HEK293 (cell line): Measurements from ENCODE around the gene MYO3A.
A peak's percentile ranks its signal among the peaks of the same experiment; 100 is the strongest.

Experiments used
- CTCF ChIA-PET: fragments of 350-600 bp; formaldehyde crosslinking; extraction: SDS; loops from one replicate; lab custom pipeline; 2021; ENCODE audit warnings: antibody characterized with exemption; lab: Yijun Ruan, JAX
- POLR2A ChIA-PET: fragments of 300-600 bp; formaldehyde crosslinking; extraction: SDS; loops from one replicate; lab custom pipeline; 2020; ENCODE audit warnings: antibody characterized with exemption, inconsistent platforms; lab: Yijun Ruan, JAX
- H3K27ac ChIP-seq: fragments of 200-500 bp; sonication (Bioruptor generic); 2 replicates; pipeline ENCODE4 v1.5.1; 2014; ENCODE audit warnings: low read depth, low read length, control low read depth, inconsistent platforms; ENCODE audit errors: extremely low read depth
- H3K36me3 ChIP-seq, 2 experiments: fragments of 200-500 bp in 1 of 2; sonication (Bioruptor generic) in 1 of 2; 1 replicate in 1 of 2; 2 replicates in 1 of 2; pipeline ENCODE4 v1.5.1; 2014 to 2017; ENCODE audit warnings: inconsistent platforms in 2 of 2, low read length in 2 of 2; ENCODE audit not compliant: control insufficient read depth in 2 of 2, insufficient read depth in 1 of 2
- H3K4me1 ChIP-seq: fragments of 200-500 bp; sonication (Bioruptor generic); 2 replicates; pipeline ENCODE4 v1.5.1; 2014; ENCODE audit warnings: mild to moderate bottlenecking, low read length, inconsistent platforms; ENCODE audit not compliant: control insufficient read depth, insufficient read depth
- H3K4me3 ChIP-seq: 2 replicates; pipeline ENCODE4 v1.5.1; 2011; ENCODE audit warnings: low read depth, mild to moderate bottlenecking, control low read depth, low read length, moderate library complexity
- H3K9me3 ChIP-seq: fragments of 200-500 bp; sonication (Bioruptor generic); 2 replicates; pipeline ENCODE4 v1.5.1; 2014; ENCODE audit warnings: low read depth, low read length, inconsistent platforms; ENCODE audit not compliant: control insufficient read depth, insufficient read depth
- GFI1B ChIP-seq: fragments of 450-650 bp; formaldehyde crosslinking; IDR thresholded peaks from 2 replicates; pipeline ENCODE4 v1.5.1; 2016; ENCODE audit warnings: missing biosample characterization, missing genetic modification characterization
- GLI4 ChIP-seq: fragments of 450-650 bp; formaldehyde crosslinking; IDR thresholded peaks from 2 replicates; pipeline ENCODE4 v1.5.1; 2016; ENCODE audit warnings: missing biosample characterization, missing genetic modification characterization
- HOXA7 ChIP-seq: sonication (generic); formaldehyde crosslinking; IDR thresholded peaks from 2 replicates; pipeline ENCODE4 v1.8.1; 2022; ENCODE audit warnings: missing genetic modification reagents, borderline replicate concordance
- KLF16 ChIP-seq: fragments of 450-650 bp; formaldehyde crosslinking; IDR thresholded peaks from 2 replicates; pipeline ENCODE4 v1.5.1; 2017; ENCODE audit warnings: missing biosample characterization, missing genetic modification characterization
- KLF7 ChIP-seq: fragments of 450-650 bp; formaldehyde crosslinking; IDR thresholded peaks from 2 replicates; pipeline ENCODE4 v1.5.1; 2016; ENCODE audit warnings: missing biosample characterization, missing genetic modification characterization, borderline replicate concordance
- KLF9 ChIP-seq: fragments of 450-650 bp; formaldehyde crosslinking; IDR thresholded peaks from 2 replicates; pipeline ENCODE4 v1.5.1; 2016; ENCODE audit warnings: missing biosample characterization, missing genetic modification characterization, low read depth
- PRDM1 ChIP-seq: fragments of 450-650 bp; formaldehyde crosslinking; IDR thresholded peaks from 2 replicates; pipeline ENCODE4; 2016; ENCODE audit warnings: missing biosample characterization, missing genetic modification characterization
- SETDB1 ChIP-seq: IDR thresholded peaks from one replicate; pipeline ENCODE4 v1.6.1; 2017; ENCODE audit warnings: mild to moderate bottlenecking, low read length, moderate library complexity, mixed read lengths; ENCODE audit not compliant: insufficient read length
- TRIM28 ChIP-seq: IDR thresholded peaks from 2 replicates; pipeline ENCODE4 v1.6.1; 2011; ENCODE audit warnings: low read length, control low read depth, borderline replicate concordance
- ZBTB8A ChIP-seq: fragments of 450-650 bp; formaldehyde crosslinking; IDR thresholded peaks from 2 replicates; pipeline ENCODE4 v1.5.1; 2016; ENCODE audit warnings: missing biosample characterization, missing genetic modification characterization
- ZFP37 ChIP-seq: fragments of 450-650 bp; formaldehyde crosslinking; IDR thresholded peaks from 2 replicates; pipeline ENCODE4 v1.5.1; 2016; ENCODE audit warnings: missing biosample characterization, missing genetic modification characterization
- ZNF214 ChIP-seq: fragments of 450-650 bp; formaldehyde crosslinking; IDR thresholded peaks from 2 replicates; pipeline ENCODE4 v1.5.1; 2017; ENCODE audit warnings: missing biosample characterization, mild to moderate bottlenecking, missing genetic modification characterization, borderline replicate concordance
- ZNF341 ChIP-seq: fragments of 450-650 bp; formaldehyde crosslinking; IDR thresholded peaks from 2 replicates; pipeline ENCODE4; 2016; ENCODE audit warnings: low read depth, missing biosample characterization, missing genetic modification characterization
- ZNF416 ChIP-seq: fragments of 450-650 bp; formaldehyde crosslinking; IDR thresholded peaks from 2 replicates; pipeline ENCODE4 v1.5.1; 2016; ENCODE audit warnings: missing biosample characterization, missing genetic modification characterization
- ZNF433 ChIP-seq: fragments of 450-650 bp; formaldehyde crosslinking; IDR thresholded peaks from 2 replicates; pipeline ENCODE4 v1.5.1; 2016; ENCODE audit warnings: missing biosample characterization, missing genetic modification characterization, low read depth
- ZNF548 ChIP-seq: fragments of 450-650 bp; formaldehyde crosslinking; IDR thresholded peaks from 2 replicates; pipeline ENCODE4 v1.5.1; 2016; ENCODE audit warnings: missing biosample characterization, missing genetic modification characterization
- ZNF561 ChIP-seq: fragments of 450-650 bp; IDR thresholded peaks from 2 replicates; pipeline ENCODE4 v1.5.1; 2018; ENCODE audit warnings: missing biosample characterization, missing genetic modification characterization, borderline replicate concordance
- ZNF585B ChIP-seq: fragments of 450-650 bp; formaldehyde crosslinking; IDR thresholded peaks from 2 replicates; pipeline ENCODE4 v1.5.1; 2016; ENCODE audit warnings: missing biosample characterization, missing genetic modification characterization
- ZNF843 ChIP-seq: fragments of 450-650 bp; formaldehyde crosslinking; IDR thresholded peaks from 2 replicates; pipeline ENCODE4 v1.5.1; 2016; ENCODE audit warnings: missing biosample characterization, missing genetic modification characterization
- TF ChIP-seq, protein P1 (sequence below): fragments of 450-650 bp; formaldehyde crosslinking; IDR thresholded peaks from 2 replicates; pipeline ENCODE4 v1.5.1; 2016; ENCODE audit warnings: missing biosample characterization, missing genetic modification characterization
- TF ChIP-seq, protein P2 (sequence below): fragments of 450-650 bp; formaldehyde crosslinking; IDR thresholded peaks from 2 replicates; pipeline ENCODE4 v1.5.1; 2016; ENCODE audit warnings: missing biosample characterization, missing genetic modification characterization
- TF ChIP-seq, protein P3 (sequence below): fragments of 450-650 bp; formaldehyde crosslinking; IDR thresholded peaks from 2 replicates; pipeline ENCODE4 v1.5.1; 2016; ENCODE audit warnings: missing biosample characterization, missing genetic modification characterization
- TF ChIP-seq, protein P4 (sequence below): fragments of 450-650 bp; formaldehyde crosslinking; IDR thresholded peaks from 2 replicates; pipeline ENCODE4 v1.5.1; 2016; ENCODE audit warnings: missing biosample characterization, missing genetic modification characterization, low read depth

Gene MYO3A

DNA sequence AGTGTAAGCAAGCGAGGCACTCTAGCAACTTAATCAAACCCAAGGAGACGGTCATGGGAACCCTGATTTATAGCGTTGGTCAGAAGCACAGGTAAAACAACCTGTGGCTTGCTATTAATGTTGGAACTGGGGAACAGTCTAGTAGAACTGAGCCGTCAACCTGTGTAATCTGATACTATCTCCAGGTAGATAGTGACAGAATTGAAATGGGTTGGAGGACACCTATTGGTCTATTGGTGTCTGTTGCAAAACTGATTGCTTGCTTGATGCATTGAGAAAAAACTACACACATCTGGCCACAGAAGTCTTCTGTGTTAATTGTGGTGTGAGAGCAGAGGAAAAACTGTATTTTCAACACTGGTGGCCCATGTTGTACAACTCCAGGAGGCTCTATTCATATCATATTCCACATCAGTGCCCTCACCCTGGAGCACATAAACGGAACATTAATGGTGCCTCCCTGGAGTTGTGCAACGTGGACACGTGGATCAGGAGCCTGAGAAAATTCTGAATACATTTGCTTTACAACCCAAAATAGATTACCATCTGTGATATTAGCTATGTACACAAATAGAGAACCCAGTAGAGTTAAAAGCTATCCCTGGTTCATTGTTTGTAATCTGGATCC is 112.2 kb downstream of the MYO3A start:
- TF ChIP-seq HOXA7 (CRISPR knock-in tag) (no peak), GFI1B (tag by site-specific recombination) (no peak)
- TF ChIP-seq, protein P1, sequence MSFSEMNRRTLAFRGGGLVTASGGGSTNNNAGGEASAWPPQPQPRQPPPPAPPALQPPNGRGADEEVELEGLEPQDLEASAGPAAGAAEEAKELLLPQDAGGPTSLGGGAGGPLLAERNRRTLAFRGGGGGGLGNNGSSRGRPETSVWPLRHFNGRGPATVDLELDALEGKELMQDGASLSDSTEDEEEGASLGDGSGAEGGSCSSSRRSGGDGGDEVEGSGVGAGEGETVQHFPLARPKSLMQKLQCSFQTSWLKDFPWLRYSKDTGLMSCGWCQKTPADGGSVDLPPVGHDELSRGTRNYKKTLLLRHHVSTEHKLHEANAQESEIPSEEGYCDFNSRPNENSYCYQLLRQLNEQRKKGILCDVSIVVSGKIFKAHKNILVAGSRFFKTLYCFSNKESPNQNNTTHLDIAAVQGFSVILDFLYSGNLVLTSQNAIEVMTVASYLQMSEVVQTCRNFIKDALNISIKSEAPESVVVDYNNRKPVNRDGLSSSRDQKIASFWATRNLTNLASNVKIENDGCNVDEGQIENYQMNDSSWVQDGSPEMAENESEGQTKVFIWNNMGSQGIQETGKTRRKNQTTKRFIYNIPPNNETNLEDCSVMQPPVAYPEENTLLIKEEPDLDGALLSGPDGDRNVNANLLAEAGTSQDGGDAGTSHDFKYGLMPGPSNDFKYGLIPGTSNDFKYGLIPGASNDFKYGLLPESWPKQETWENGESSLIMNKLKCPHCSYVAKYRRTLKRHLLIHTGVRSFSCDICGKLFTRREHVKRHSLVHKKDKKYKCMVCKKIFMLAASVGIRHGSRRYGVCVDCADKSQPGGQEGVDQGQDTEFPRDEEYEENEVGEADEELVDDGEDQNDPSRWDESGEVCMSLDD (tag by site-specific recombination), result no peak
- Histone ChIP-seq H3K36me3 (no peaks in the 10 kb centered on the region), H3K4me1 (no peaks in the 10 kb centered on the region), H3K9me3 (no peaks in the 10 kb centered on the region), H3K27ac (no peak overlapping the region), H3K4me3 (no peak overlapping the region)
- ChIA-PET POLR2A (no interaction called here), CTCF (no interaction called here)

DNA sequence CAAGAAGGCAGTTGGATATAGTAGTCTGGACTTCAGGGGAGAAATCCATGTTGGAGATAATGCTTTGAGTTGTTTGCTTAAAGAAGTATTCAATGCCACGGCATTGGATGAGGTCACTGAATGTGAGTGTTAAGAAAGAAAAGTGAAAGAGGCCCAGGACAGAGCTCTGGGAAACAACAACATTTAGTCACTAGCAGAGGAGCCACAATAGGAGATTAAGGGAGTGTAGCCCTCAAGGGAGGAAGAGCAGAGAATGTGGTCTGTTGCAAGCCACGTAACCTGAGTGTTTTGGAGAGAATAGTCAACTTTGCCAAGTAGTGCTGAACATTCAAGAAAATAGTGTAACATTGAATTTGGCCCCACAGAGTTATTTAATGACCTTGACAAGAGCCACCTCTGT is 114.7 kb downstream of the MYO3A start:
- Histone ChIP-seq H3K4me3 (no peak overlapping the region), H3K9me3 (no peaks in the 10 kb centered on the region), H3K36me3 (no peaks in the 10 kb centered on the region), H3K4me1 (no peaks in the 10 kb centered on the region), H3K27ac (no peak overlapping the region)
- ChIA-PET POLR2A (no interaction called here), CTCF (no interaction called here)
- TF ChIP-seq TRIM28 (peak; percentile 55; the same call in 1 of the 2 replicates), KLF9 (tag by site-specific recombination) (no peak), ZNF843 (tag by site-specific recombination) (no peak), ZNF561 (no peak), PRDM1 (tag by site-specific recombination) (no peak), SETDB1 (peak; percentile 16), ZNF341 (tag by site-specific recombination) (peak; percentile 36; the same call in 1 of the 2 replicates), GLI4 (tag by site-specific recombination) (no peak), ZNF433 (tag by site-specific recombination) (no peak)
- TF ChIP-seq, protein P2, sequence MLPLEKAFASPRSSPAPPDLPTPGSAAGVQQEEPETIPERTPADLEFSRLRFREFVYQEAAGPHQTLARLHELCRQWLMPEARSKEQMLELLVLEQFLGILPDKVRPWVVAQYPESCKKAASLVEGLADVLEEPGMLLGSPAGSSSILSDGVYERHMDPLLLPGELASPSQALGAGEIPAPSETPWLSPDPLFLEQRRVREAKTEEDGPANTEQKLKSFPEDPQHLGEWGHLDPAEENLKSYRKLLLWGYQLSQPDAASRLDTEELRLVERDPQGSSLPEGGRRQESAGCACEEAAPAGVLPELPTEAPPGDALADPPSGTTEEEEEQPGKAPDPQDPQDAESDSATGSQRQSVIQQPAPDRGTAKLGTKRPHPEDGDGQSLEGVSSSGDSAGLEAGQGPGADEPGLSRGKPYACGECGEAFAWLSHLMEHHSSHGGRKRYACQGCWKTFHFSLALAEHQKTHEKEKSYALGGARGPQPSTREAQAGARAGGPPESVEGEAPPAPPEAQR (tag by site-specific recombination), result no peak

DNA sequence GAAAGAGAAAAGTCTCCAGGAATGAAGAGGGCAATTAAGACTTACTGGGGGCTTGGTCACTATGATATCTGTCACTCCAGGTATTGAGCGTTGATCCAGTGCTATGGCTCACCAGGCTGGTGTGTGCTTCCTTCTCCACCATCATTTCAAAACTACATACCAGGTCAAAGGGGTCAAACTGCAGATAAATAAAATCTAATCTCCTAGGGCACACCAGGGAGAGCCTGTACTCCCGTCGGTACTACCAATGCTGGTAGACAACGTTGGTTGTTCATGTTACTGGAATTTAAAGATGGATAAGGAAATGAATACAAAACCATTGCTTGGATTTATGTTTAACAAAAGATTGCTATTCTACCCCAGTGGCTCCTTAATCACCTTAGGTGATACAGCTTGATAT is 118.3 kb downstream of the MYO3A start:
- TF ChIP-seq, protein P3, sequence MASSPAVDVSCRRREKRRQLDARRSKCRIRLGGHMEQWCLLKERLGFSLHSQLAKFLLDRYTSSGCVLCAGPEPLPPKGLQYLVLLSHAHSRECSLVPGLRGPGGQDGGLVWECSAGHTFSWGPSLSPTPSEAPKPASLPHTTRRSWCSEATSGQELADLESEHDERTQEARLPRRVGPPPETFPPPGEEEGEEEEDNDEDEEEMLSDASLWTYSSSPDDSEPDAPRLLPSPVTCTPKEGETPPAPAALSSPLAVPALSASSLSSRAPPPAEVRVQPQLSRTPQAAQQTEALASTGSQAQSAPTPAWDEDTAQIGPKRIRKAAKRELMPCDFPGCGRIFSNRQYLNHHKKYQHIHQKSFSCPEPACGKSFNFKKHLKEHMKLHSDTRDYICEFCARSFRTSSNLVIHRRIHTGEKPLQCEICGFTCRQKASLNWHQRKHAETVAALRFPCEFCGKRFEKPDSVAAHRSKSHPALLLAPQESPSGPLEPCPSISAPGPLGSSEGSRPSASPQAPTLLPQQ (tag by site-specific recombination), result no peak
- TF ChIP-seq ZBTB8A (tag by site-specific recombination) (no peak), ZNF585B (tag by site-specific recombination) (no peak), KLF7 (tag by site-specific recombination) (no peak), ZNF548 (tag by site-specific recombination) (no peak), ZFP37 (tag by site-specific recombination) (no peak), ZNF214 (tag by site-specific recombination) (no peak), ZNF416 (tag by site-specific recombination) (no peak), KLF16 (tag by site-specific recombination) (no peak), ZNF843 (tag by site-specific recombination) (no peak)
- TF ChIP-seq, protein P4, sequence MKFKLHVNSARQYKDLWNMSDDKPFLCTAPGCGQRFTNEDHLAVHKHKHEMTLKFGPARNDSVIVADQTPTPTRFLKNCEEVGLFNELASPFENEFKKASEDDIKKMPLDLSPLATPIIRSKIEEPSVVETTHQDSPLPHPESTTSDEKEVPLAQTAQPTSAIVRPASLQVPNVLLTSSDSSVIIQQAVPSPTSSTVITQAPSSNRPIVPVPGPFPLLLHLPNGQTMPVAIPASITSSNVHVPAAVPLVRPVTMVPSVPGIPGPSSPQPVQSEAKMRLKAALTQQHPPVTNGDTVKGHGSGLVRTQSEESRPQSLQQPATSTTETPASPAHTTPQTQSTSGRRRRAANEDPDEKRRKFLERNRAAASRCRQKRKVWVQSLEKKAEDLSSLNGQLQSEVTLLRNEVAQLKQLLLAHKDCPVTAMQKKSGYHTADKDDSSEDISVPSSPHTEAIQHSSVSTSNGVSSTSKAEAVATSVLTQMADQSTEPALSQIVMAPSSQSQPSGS (tag by site-specific recombination), result no peak
- no peak overlapping the region for H3K4me3 ChIP-seq
- H3K27ac ChIP-seq, result no peak overlapping the region
- CTCF ChIA-PET, result interaction anchor here (1.4 to 1.6 kb wide), 2 partner anchors 9 to 177 kb away, joined by 3 to 4 read pairs; no protein-coding TSS in a partner anchor
- no peaks in the 10 kb centered on the region for H3K4me1 ChIP-seq
- H3K9me3 ChIP-seq, result no peaks in the 10 kb centered on the region
- POLR2A ChIA-PET, result no interaction called here
- H3K36me3 ChIP-seq, result no peaks in the 10 kb centered on the region
